HG03442 (cell line): ENCODE measurements around the gene ITGAL.
"Not testable (repeated sequence)": the region's sequence is repeated elsewhere in the genome, so short reads cannot be mapped to it uniquely, and the experiment has no call there.

ENCODE experiments used
- ATAC-seq: cut with Tn5 transposase; IDR thresholded peaks from one replicate; pipeline ENCODE4 v1.9.1; 2021; ENCODE audit warnings: mild to moderate bottlenecking, moderate library complexity; ENCODE audit not compliant: unreplicated experiment

Gene ITGAL

DNA sequence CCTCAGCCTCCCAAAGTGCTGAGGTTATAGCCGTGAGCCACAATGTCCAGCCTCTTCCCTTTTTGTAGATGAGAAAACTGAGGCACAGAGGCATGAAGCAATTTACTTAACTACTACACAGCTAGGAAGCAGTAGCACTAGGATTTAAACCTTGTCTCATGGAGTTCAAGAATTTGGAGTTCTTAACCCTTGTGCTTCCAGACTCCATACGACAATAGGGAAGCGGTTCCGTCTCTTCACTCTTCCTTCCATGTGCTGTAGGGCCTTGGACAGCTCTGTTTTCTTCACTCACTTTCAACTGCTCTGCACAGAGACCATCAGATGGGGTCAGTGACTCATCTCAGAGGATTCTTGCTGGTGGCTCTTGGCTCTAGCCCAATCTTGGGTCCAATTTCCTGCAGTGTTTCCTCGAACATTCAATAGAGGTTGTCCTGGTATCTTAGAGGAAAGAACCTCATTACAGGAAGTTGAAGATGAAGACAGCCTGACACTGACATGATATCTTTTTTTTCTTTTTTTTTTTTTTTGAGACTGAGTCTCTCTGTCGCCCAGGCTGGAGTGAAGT is 19.3 kb downstream of the ITGAL start:
- ATAC-seq = no peak

DNA sequence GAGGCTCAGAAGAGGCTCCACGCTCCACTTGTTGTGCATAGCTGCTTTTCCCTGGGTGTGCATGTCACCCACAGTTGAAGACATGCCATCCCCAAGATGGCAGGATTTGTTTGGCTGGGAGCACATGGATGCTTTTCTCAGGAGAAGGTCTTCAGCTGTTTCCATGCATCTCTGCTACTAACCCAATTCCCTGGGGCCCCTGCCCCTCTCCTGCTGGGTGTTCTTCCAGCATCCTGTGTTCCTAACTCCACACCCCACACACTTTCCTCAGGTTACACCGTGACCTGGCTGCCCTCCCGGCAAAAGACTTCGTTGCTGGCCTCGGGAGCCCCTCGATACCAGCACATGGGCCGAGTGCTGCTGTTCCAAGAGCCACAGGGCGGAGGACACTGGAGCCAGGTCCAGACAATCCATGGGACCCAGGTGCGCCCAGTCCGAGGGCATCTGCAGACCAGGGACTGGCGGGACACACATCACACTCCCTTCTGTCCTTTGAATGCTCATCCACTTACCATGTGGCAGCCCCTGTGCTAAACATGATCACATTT is 21.5 kb downstream of the ITGAL start:
- no peak for ATAC-seq

- no peak for ATAC-seq
Measured at GRCh38 chr16:30494709-30495108, 22.2 kb downstream of the ITGAL start.

GRCh38 chr16:30499284-30499683 is 26.7 kb downstream of the ITGAL start:
- no peak for ATAC-seq

GRCh38 chr16:30503403-30504296 is 31.1 kb downstream of the ITGAL start:
- no peak for ATAC-seq

DNA sequence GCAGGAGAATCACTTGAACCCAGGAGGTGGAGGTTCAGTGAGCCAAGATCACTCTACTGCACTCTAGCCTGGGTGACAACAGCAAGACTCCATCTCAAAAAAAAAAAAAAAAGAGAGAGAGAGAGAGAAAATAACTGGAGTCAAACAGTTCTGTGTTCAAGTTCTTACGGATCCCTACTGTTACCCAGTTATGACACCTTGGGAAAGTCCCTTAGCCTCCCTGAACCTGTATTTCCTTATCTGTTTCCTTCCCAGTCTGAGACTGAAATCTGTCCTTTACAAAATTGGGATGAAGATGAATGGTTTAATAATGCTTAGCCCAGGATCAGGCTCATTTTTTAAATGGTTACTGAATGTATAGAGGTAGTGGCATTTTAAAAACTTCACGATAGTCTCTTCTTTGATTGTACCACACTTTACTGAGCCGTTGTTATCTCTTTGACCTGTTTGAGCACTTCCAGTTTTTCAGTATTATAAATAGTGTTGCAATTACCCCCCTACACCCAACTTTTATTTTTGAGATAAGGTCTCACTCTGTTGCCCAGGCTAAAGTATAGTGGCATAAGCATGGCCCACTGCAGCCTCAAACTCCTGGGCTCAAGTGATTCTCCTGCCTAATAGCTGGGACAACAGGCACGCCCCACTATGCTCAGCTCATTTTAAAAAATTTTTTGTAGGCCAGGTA is 36.7 kb downstream of the ITGAL start:
- no peak for ATAC-seq

DNA sequence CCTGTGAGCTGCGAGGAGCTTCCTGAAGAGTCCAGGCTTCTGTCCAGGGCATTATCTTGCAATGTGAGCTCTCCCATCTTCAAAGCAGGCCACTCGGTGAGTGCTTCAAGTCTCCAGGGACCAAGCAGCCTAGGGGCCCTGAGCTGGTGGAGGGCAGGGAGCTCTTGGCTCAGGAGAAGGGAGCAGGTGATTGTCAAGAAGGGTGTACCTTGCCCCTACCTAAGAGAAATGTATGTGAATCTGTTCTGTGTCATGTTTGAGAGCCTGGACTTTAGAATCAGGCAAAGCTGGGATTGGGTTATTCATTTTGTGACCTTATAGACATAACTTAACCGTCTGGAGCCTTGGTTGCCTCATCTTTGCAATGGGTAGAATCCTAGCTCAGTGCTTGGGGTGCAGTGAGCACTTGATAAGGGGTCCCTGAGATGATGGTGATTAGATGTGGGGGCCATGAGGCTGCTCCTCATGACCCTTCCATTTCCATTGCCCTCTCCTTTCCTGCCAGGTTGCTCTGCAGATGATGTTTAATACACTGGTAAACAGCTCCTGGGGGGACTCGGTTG is 37.9 kb downstream of the ITGAL start:
- no peak for ATAC-seq

DNA sequence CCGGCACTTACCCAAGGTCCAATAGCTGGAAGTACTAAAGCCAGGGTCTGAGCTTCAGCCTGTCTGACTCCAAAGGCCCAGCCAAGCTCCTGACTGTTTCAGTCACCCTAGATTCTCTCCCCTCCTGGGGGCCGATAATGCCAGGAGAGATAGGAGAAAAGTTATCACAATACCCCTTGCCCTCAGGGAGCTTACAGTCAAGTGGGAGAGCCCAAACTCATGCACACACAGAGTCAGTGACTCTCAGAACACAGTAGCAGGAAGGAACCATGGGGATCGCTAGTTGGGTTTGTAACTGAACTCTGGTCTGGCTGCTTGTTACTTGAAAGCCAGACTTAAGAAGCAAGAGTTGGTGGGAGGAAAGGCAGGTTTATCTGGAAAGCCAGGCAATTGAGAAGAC is 39.0 kb downstream of the ITGAL start:
- no peak for ATAC-seq

GRCh38 chr16:30515275-30515674 is 42.7 kb downstream of the ITGAL start:
- ATAC-seq = no peak

DNA sequence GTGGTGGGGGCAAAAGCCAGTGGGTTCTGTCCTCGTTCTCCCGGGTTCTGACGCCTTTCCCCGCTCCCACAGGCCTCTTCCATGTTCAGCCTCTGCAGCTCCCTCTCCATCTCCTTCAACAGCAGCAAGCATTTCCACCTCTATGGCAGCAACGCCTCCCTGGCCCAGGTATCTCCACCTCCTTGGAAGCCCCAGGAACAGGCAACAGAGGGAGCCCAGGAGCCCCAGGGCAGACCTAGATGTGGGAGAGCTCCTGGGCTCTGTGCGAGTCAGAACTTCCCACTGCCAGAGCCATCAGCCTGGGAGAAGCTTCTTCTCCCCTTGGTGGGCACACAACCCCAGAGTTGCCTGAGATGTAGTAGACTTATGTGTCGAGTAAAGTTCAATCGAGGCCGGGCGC is 46.0 kb downstream of the ITGAL start:
- ATAC-seq = no peak

DNA sequence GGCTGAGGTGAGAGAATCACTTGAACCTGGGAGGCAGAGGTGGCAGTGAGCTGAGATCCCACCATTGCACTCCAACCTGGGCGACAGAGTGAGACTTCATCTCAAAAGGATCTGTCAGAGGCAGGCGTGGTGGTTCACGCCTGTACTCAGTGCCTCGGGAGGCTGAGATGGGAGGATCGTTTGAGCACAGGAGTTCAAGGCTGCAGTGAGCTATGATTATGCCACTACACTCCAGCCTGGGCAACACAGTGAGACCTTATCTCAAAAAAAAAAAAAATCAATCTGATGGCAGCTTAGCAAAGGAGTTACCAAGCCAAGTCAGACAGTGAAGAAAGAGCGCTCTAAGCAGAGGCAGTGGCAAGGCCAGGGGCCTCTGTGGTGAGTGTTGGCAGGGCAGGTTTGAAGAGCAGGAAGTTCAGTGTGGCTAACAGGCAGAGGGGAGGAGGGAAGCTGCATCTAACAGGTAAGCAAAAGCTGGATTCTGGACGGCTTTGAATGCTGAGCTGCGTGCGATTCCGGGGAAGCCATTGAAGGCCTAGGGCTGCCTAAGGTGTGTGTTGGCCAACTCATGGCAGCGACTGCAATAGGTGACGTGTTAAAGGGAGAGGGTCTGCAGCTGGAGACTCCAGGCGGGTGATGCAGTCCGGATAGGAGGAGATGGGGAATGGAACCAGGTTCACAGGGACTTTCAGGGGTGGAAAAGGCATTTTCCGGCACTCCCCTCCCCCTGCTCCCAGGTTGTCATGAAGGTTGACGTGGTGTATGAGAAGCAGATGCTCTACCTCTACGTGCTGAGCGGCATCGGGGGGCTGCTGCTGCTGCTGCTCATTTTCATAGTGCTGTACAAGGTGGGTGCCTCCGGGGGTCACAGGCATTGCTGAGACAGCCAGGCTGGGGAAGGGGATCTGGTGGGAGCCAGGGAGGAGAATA is 46.8 kb downstream of the ITGAL start:
- ATAC-seq = no peak

DNA sequence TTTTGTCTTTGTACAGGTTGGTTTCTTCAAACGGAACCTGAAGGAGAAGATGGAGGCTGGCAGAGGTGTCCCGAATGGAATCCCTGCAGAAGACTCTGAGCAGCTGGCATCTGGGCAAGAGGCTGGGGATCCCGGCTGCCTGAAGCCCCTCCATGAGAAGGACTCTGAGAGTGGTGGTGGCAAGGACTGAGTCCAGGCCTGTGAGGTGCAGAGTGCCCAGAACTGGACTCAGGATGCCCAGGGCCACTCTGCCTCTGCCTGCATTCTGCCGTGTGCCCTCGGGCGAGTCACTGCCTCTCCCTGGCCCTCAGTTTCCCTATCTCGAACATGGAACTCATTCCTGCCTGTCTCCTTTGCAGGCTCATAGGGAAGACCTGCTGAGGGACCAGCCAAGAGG is 48.9 kb downstream of the ITGAL start:
- no peak for ATAC-seq

- no peak for ATAC-seq
Measured at GRCh38 chr16:30521873-30522641, 49.5 kb downstream of the ITGAL start.

GRCh38 chr16:30522702-30523463 is 50.3 kb downstream of the ITGAL start:
- not testable (repeated sequence) for ATAC-seq

DNA sequence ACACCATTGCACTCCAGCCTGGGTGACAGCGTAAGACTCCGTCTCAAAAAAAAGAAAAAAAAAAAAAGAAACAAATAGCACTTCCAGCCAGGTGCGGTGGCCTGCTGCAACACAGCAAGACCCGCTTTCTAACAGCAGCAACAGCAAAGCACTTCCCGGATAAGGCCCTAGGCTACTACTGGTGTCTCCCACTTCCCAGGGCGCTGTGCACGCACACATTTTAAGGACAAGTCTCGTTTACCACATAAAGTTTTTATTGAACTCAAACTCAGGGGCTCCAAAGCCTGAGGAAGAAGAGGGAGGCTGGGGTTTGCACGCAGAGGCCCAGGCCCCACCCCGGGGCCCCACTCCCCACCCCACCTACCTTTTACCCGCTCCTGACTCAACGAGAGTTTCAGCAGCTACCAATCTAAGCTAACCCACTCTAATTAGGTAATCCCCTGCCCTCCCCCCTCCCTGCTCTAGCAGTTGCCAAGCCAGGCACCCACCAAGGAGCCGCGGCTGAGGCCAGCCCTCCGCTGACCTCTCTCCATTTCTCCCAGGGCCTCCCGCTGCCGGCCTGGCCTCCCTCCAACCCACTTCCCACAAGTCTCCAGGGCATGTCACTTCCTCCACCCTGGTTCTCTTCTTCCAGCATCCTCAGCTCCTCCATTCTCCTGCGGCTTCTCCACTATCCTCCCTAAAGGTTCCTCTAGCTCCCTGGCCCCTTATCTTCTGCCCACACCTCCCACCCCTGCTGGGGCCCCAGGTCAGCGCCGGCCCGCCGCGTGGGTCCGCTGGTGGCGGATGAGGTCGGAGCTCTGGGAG is 51.4 kb downstream of the ITGAL start:
- no peak for ATAC-seq

DNA sequence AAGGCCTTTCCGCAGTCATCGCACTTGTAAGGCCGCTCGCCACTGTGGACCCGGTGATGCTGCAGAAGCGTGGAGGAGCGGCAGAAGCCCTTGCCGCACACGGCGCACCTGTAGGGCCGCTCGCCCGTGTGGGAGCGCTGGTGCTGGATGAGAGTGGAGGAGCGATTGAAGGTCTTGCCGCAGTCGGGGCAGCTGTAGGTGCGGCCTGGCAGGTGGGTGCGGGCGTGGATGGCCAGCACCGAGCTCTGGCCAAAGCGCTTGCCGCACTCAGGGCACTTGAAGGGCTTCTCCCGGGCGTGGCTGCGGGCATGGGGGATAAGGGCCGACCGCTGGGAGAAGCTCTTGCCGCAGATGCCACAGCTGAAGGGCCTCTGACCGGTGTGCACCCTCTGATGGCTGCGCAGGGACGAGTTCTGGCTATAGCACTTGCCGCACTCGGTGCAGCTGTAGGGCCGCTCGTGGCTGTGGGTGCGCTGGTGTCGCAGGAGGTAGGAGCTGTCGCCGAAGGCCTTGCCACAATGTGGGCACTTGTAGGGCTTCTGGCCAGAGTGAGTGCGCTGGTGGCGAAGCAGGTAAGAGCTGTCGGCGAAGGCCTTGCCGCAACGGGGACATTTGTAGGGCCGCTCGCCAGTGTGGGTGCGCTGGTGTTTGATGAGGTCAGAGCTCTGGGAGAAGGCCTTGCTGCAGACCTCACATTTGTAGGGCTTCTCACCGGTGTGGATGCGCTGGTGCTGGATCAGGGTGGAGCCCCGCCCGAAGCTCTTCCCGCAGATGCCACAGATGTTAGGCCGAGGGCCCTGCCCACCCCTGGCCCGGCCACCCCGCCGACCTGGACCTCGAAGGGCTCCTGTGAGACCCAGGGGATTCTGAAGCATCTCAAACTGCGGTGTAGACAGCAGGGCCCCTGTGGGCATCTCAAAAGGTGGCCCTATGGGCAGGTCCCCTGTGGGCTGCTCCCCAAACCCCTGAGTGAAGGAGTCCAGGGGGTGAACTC is 52.3 kb downstream of the ITGAL start:
- no peak for ATAC-seq

DNA sequence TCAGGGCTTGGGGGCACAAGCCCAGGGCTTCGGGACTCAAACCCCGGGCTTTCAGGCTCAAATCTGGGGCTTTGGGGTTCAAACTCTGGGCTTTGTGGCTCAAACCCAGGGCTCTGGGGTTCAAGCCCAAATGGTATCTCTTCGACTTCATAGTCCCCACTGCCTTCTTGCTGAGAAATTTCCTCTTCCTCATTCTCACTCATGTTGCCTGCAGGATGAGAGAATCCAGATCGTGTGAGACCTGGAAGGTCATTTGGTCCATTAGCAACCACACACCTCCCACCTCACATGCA is 53.2 kb downstream of the ITGAL start:
- ATAC-seq = no peak
